RWPE1 (cell line): ENCODE measurements around the gene PIK3R6.

ENCODE experiments used
- CTCF ChIA-PET: fragments of 350-600 bp; sonication (Branson Sonifier 250); formaldehyde crosslinking; extraction: SDS; loops from one replicate; lab custom pipeline; 2021; lab: Yijun Ruan, JAX
- POLR2A ChIA-PET: fragments of 400-600 bp; formaldehyde crosslinking; extraction: SDS; loops from one replicate; lab custom pipeline; 2020; ENCODE audit warnings: antibody characterized with exemption; ENCODE audit not compliant: low non-redundant PET; lab: Yijun Ruan, JAX
- DNase-seq: peaks from one replicate; pipeline ENCODE4 v3.0.0; 2012; ENCODE audit warnings: low spot score
- H3K27ac ChIP-seq: fragments of 450-650 bp; 2 replicates; pipeline ENCODE4 v1.5.1; 2017
- CTCF ChIP-seq: fragments of 450-650 bp; conservative IDR thresholded peaks from 2 replicates; pipeline ENCODE4 v1.5.1; 2017; ENCODE audit warnings: low read depth, mild to moderate bottlenecking

The PIK3R6 gene

GRCh38 chr17:8884336-8884990, 17.0 kb upstream of the PIK3R6 start:
- DNase-seq: no peak
- no peak for TF ChIP-seq CTCF
- CTCF ChIA-PET: no interaction called here
- POLR2A ChIA-PET: no interaction called here
- no peak overlapping the region for H3K27ac ChIP-seq

- no peak overlapping the region for H3K27ac ChIP-seq
- ChIA-PET CTCF (interaction anchor here (0.7 kb wide), 1 partner anchor 30 kb away, joined by 4 read pairs; no protein-coding TSS in a partner anchor), POLR2A (no interaction called here)
- TF ChIP-seq CTCF: no peak
- DNase-seq: no peak
Observed at GRCh38 chr17:8883353-8883752, 15.9 kb upstream of the PIK3R6 start.

- no peak for DNase-seq
- TF ChIP-seq CTCF: no peak
- no peak overlapping the region for H3K27ac ChIP-seq
- CTCF ChIA-PET: no interaction called here
- POLR2A ChIA-PET: no interaction called here
Observed at GRCh38 chr17:8881606-8882005, 14.1 kb upstream of the PIK3R6 start.

- TF ChIP-seq CTCF: no peak
- H3K27ac ChIP-seq: no peak overlapping the region
- no peak for DNase-seq
- POLR2A ChIA-PET: no interaction called here
- CTCF ChIA-PET: interaction anchor here (0.7 kb wide), 1 partner anchor 134 kb away, joined by 3 read pairs; no protein-coding TSS in a partner anchor
Observed at GRCh38 chr17:8880466-8880865, 13.0 kb upstream of the PIK3R6 start.

GRCh38 chr17:8879410-8879809, 11.9 kb upstream of the PIK3R6 start:
- TF ChIP-seq CTCF: no peak
- H3K27ac ChIP-seq: no peak overlapping the region
- CTCF ChIA-PET: no interaction called here
- DNase-seq: no peak
- POLR2A ChIA-PET: no interaction called here

- ChIA-PET POLR2A (no interaction called here), CTCF (no interaction called here)
- DNase-seq: no peak
- H3K27ac ChIP-seq: no peak overlapping the region
- no peak for TF ChIP-seq CTCF
Observed at GRCh38 chr17:8877984-8878383, 10.5 kb upstream of the PIK3R6 start.
